Measurements from ENCODE around the gene NELFCD. TPM values are rescaled to one million over a fixed set of nuclear protein-coding genes. Genes with fewer than 3 reads are reported as not detected.

Gene NELFCD
- total and polyA plus RNA-seq, 9 of the 15 experiments (the other 6 are each of a cell fraction or from before 2014, with no cell fraction given): 11.7 to 163 (median 96.5) TPM

GRCh38 chr20:59042151-59042795 lies 61.2 kb downstream of the NELFCD start, which contains the start of gene PRELID3B (continued):
- TF ChIP-seq ZNF316 (IDR thresholded peaks at IDR 0.05) (peak; percentile 99), HDAC3 (IDR thresholded peaks at IDR 0.05; ENCODE audit: borderline replicate concordance, partially characterized antibody) (no peak), ZNF354B (CRISPR knock-in tag; IDR thresholded peaks at IDR 0.05) (no peak), MAZ (CRISPR knock-in tag; conservative IDR thresholded peaks at IDR 0.05 in 1 of 2, IDR thresholded peaks at IDR 0.05 in 1 of 2) (peak; percentile 51 to 70; a peak in 2 of 4 replicates), MEF2D (tag; conservative IDR thresholded peaks at IDR 0.05; ENCODE audit: low read depth) (no peak), ZNF589 (CRISPR knock-in tag; IDR thresholded peaks at IDR 0.05; ENCODE audit: low read depth) (0 out of 2 replicates have a peak, but pooled peaks have one; percentile 44), FOXP1 (CRISPR knock-in tag; IDR thresholded peaks at IDR 0.05) (peak; percentile 89), ID3 (CRISPR knock-in tag; IDR thresholded peaks at IDR 0.05) (no peak), ID3 (tag; IDR thresholded peaks at IDR 0.05) (peak; percentile 52; the same call in 1 of the 2 replicates), ZNF133 (CRISPR knock-in tag; IDR thresholded peaks at IDR 0.05) (no peak), NFATC3 (IDR thresholded peaks at IDR 0.05) (no peak), KDM5B (IDR thresholded peaks at IDR 0.05; ENCODE audit: insufficient replicate concordance, low read depth, low read length) (peak; percentile 17), MAFG (tag; conservative IDR thresholded peaks at IDR 0.05) (no peak), ZNF280B (CRISPR knock-in tag; IDR thresholded peaks at IDR 0.05) (no peak), FOXK2 (conservative IDR thresholded peaks at IDR 0.05 in 1 of 2, IDR thresholded peaks at IDR 0.05 in 1 of 2; ENCODE audit: low read depth in 2 of 2) (no peak), U2AF2 (optimal IDR thresholded peaks at IDR 0.05; ENCODE audit: low read depth, low read length) (no peak)
- TF ChIP-seq, protein P1, sequence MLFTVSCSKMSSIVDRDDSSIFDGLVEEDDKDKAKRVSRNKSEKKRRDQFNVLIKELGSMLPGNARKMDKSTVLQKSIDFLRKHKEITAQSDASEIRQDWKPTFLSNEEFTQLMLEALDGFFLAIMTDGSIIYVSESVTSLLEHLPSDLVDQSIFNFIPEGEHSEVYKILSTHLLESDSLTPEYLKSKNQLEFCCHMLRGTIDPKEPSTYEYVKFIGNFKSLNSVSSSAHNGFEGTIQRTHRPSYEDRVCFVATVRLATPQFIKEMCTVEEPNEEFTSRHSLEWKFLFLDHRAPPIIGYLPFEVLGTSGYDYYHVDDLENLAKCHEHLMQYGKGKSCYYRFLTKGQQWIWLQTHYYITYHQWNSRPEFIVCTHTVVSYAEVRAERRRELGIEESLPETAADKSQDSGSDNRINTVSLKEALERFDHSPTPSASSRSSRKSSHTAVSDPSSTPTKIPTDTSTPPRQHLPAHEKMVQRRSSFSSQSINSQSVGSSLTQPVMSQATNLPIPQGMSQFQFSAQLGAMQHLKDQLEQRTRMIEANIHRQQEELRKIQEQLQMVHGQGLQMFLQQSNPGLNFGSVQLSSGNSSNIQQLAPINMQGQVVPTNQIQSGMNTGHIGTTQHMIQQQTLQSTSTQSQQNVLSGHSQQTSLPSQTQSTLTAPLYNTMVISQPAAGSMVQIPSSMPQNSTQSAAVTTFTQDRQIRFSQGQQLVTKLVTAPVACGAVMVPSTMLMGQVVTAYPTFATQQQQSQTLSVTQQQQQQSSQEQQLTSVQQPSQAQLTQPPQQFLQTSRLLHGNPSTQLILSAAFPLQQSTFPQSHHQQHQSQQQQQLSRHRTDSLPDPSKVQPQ (CRISPR knock-in tag; IDR thresholded peaks at IDR 0.05; ENCODE audit: borderline replicate concordance): no peak
- TF ChIP-seq, protein P2, sequence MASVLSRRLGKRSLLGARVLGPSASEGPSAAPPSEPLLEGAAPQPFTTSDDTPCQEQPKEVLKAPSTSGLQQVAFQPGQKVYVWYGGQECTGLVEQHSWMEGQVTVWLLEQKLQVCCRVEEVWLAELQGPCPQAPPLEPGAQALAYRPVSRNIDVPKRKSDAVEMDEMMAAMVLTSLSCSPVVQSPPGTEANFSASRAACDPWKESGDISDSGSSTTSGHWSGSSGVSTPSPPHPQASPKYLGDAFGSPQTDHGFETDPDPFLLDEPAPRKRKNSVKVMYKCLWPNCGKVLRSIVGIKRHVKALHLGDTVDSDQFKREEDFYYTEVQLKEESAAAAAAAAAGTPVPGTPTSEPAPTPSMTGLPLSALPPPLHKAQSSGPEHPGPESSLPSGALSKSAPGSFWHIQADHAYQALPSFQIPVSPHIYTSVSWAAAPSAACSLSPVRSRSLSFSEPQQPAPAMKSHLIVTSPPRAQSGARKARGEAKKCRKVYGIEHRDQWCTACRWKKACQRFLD (CRISPR knock-in tag; IDR thresholded peaks at IDR 0.05): 0 out of 2 replicates have a peak, but pooled peaks have one; percentile 4
- TF ChIP-seq, protein P3, sequence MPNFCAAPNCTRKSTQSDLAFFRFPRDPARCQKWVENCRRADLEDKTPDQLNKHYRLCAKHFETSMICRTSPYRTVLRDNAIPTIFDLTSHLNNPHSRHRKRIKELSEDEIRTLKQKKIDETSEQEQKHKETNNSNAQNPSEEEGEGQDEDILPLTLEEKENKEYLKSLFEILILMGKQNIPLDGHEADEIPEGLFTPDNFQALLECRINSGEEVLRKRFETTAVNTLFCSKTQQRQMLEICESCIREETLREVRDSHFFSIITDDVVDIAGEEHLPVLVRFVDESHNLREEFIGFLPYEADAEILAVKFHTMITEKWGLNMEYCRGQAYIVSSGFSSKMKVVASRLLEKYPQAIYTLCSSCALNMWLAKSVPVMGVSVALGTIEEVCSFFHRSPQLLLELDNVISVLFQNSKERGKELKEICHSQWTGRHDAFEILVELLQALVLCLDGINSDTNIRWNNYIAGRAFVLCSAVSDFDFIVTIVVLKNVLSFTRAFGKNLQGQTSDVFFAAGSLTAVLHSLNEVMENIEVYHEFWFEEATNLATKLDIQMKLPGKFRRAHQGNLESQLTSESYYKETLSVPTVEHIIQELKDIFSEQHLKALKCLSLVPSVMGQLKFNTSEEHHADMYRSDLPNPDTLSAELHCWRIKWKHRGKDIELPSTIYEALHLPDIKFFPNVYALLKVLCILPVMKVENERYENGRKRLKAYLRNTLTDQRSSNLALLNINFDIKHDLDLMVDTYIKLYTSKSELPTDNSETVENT (CRISPR knock-in tag; IDR thresholded peaks at IDR 0.05): no peak; the same call in 1 of the 2 replicates
